ENCODE data around the gene NYAP2. TPM values are rescaled to one million over a fixed set of nuclear protein-coding genes. Genes with fewer than 3 reads are reported as not detected.

Gene NYAP2
- total RNA-seq, 2 experiments from 2014 or later = not detected

DNA sequence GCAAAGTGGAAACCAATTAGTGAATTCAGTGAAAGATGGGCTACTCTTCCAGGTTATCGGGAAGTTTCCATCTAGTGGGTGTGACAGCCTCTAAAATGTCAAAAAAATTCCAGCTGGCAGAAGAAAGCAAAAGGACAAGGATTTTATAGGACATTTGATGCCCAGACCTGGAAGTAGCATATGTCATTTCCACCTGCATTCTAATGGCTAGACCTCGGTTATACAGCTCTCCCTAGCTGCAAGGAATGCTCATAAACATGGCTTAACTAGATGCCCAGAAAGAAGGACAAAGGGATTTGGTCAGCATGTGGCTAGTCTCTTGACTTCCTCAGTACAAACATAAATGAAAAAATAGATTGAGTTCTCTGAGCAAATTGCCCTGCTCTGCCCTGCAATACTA lies 215.4 kb downstream of the NYAP2 start:
- CTCF ChIA-PET = no interaction called here
- no peak overlapping the region for H3K27ac Mint-ChIP-seq
- no peaks in the 10 kb centered on the region for H3K36me3 Mint-ChIP-seq (ENCODE audit: low read depth)
- no peaks in the 10 kb centered on the region for H3K9me3 Mint-ChIP-seq (ENCODE audit: insufficient read depth)
- H3K4me1 Mint-ChIP-seq (ENCODE audit: low read depth) = no peaks in the 10 kb centered on the region
- no peak overlapping the region for H3K4me3 Mint-ChIP-seq
- POLR2A ChIA-PET = no interaction called here
- H3K27me3 Mint-ChIP-seq (ENCODE audit: low read depth) = no peaks in the 10 kb centered on the region
- ATAC-seq = no peak
- no peak for DNase-seq

GRCh38 chr2:225615514-225615913 lies 216.0 kb downstream of the NYAP2 start:
- CTCF ChIA-PET = no interaction called here
- H3K4me3 Mint-ChIP-seq = no peak overlapping the region

GRCh38 chr2:225616372-225616771 lies 216.9 kb downstream of the NYAP2 start:
- Mint-ChIP-seq H3K36me3 (ENCODE audit: low read depth) (no peaks in the 10 kb centered on the region), H3K9me3 (ENCODE audit: insufficient read depth) (no peaks in the 10 kb centered on the region), H3K4me3 (no peak overlapping the region), H3K27ac (no peak overlapping the region), H3K27me3 (ENCODE audit: low read depth) (no peaks in the 10 kb centered on the region), H3K4me1 (ENCODE audit: low read depth) (no peaks in the 10 kb centered on the region)
- ChIA-PET POLR2A (no interaction called here), CTCF (no interaction called here)
- ATAC-seq = no peak
- DNase-seq = no peak

More at GRCh38 chr2:225615514-225615913, 216.0 kb downstream of the NYAP2 start:
- no peaks in the 10 kb centered on the region for H3K27me3 Mint-ChIP-seq (ENCODE audit: low read depth)
- no peak for DNase-seq
- POLR2A ChIA-PET = no interaction called here
- H3K27ac Mint-ChIP-seq = no peak overlapping the region
- H3K36me3 Mint-ChIP-seq (ENCODE audit: low read depth) = no peaks in the 10 kb centered on the region
- ATAC-seq = no peak
- H3K9me3 Mint-ChIP-seq (ENCODE audit: insufficient read depth) = no peaks in the 10 kb centered on the region
- no peaks in the 10 kb centered on the region for H3K4me1 Mint-ChIP-seq (ENCODE audit: low read depth)

DNA sequence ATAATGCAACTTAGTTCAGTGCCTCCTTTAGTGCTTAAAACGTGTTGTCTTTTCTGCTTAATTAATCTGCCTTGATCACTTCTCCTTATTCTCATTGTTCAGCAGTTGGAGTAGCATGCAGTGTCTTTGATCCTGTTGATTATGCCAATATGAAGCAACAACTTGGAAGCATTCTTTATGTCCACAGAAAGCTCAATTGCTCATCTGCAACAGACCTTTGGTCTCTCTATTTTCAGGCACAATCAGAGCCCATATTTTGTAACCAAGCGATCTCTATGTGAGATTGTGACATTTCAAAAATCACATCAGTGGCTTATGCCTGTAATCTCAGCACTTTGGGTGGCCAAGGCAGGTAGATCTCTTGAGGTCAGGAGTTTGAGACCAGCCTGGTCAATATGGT lies 217.3 kb downstream of the NYAP2 start:
- Mint-ChIP-seq H3K4me1 (ENCODE audit: low read depth) (no peaks in the 10 kb centered on the region), H3K4me3 (no peak overlapping the region), H3K27ac (no peak overlapping the region), H3K27me3 (ENCODE audit: low read depth) (no peaks in the 10 kb centered on the region), H3K9me3 (ENCODE audit: insufficient read depth) (no peaks in the 10 kb centered on the region), H3K36me3 (ENCODE audit: low read depth) (no peaks in the 10 kb centered on the region)
- ChIA-PET CTCF (no interaction called here), POLR2A (no interaction called here)
- ATAC-seq (no peak), DNase-seq (no peak)

- Mint-ChIP-seq H3K9me3 (ENCODE audit: insufficient read depth) (no peaks in the 10 kb centered on the region), H3K36me3 (ENCODE audit: low read depth) (no peaks in the 10 kb centered on the region), H3K27ac (no peak overlapping the region), H3K4me1 (ENCODE audit: low read depth) (no peaks in the 10 kb centered on the region), H3K4me3 (no peak overlapping the region), H3K27me3 (ENCODE audit: low read depth) (no peaks in the 10 kb centered on the region)
- POLR2A ChIA-PET = no interaction called here
- DNase-seq (no peak), ATAC-seq (no peak)
- CTCF ChIA-PET = no interaction called here
Observed at GRCh38 chr2:225620227-225620626, 220.7 kb downstream of the NYAP2 start.

DNA sequence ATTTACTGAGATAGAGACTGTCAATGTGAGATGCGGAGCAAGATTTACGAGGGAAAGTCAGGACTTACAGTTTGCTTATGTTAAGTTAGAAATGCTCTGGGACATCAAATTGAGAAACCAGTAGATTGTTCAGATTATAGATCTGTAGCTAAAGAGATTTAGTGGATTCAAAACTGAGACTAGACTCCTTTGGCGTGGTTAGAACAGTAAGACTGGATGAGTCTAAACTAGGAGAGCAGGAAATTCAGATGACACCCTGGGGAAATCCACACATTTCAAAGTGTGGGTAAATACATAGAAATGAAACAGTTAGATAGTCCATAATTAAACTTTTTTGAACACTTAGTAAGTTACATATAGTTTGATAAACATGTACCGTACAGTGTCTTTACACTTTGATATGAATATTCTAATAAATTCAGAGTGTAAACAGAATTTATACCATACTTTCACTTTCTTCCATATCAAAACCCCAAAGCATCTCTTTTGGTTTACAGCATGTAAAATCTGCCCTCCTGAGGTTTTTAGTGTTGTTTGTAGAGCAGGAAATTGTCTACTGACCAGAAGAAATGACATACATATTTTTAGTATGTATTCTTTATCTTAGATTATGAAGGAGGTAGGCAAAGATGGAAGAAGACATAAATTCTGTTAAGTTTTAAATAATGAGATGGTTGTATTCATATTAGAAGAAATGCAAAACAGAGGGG lies 231.5 kb downstream of the NYAP2 start:
- ATAC-seq (no peak), DNase-seq (no peak)
- H3K4me1 Mint-ChIP-seq (ENCODE audit: low read depth) = peaks cover 11% of the 10 kb centered on the region
- CTCF ChIA-PET = no interaction called here
- no peaks in the 10 kb centered on the region for H3K9me3 Mint-ChIP-seq (ENCODE audit: insufficient read depth)
- POLR2A ChIA-PET = no interaction called here
- H3K27ac Mint-ChIP-seq = no peak overlapping the region
- H3K36me3 Mint-ChIP-seq (ENCODE audit: low read depth) = no peaks in the 10 kb centered on the region
- peaks cover 7% of the 10 kb centered on the region for H3K27me3 Mint-ChIP-seq (ENCODE audit: low read depth)
- H3K4me3 Mint-ChIP-seq = no peak overlapping the region

GRCh38 chr2:225632351-225632750 lies 232.8 kb downstream of the NYAP2 start:
- ATAC-seq (no peak), DNase-seq (no peak)
- H3K4me1 Mint-ChIP-seq (ENCODE audit: low read depth) = peaks cover 11% of the 10 kb centered on the region
- ChIA-PET CTCF (no interaction called here), POLR2A (no interaction called here)
- no peaks in the 10 kb centered on the region for H3K9me3 Mint-ChIP-seq (ENCODE audit: insufficient read depth)
- peaks cover 11% of the 10 kb centered on the region for H3K27me3 Mint-ChIP-seq (ENCODE audit: low read depth)
- no peak overlapping the region for H3K4me3 Mint-ChIP-seq
- H3K27ac Mint-ChIP-seq = no peak overlapping the region
- no peaks in the 10 kb centered on the region for H3K36me3 Mint-ChIP-seq (ENCODE audit: low read depth)

GRCh38 chr2:225636558-225636957 lies 237.0 kb downstream of the NYAP2 start:
- Mint-ChIP-seq H3K27ac (no peak overlapping the region), H3K4me1 (ENCODE audit: low read depth) (no peaks in the 10 kb centered on the region), H3K27me3 (ENCODE audit: low read depth) (peaks cover 11% of the 10 kb centered on the region), H3K4me3 (no peak overlapping the region), H3K36me3 (ENCODE audit: low read depth) (no peaks in the 10 kb centered on the region), H3K9me3 (ENCODE audit: insufficient read depth) (no peaks in the 10 kb centered on the region)
- ChIA-PET POLR2A (no interaction called here), CTCF (no interaction called here)
- no peak for ATAC-seq
- DNase-seq = no peak

DNA sequence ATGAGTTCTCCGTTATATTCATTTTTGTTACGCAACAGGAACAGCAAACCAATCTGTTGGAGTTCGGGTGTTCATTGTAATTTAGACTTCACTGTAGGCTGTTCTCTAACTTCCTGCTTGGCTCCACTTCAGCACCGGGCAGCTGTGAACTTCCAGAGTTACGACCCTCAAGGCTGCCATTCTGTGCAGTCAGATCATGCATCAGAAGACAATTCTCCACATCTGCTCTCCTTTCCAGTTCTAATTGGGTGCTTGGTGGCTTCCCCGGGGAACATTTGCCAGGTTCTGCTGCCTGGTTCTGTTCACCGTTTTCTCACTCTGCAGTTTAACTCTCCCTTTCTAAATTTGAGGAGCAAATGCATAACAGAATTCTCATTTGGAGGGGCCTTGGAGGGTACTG lies 237.7 kb downstream of the NYAP2 start:
- DNase-seq (no peak), ATAC-seq (no peak)
- H3K27ac Mint-ChIP-seq = no peak overlapping the region
- CTCF ChIA-PET = no interaction called here
- H3K9me3 Mint-ChIP-seq (ENCODE audit: insufficient read depth) = no peaks in the 10 kb centered on the region
- H3K36me3 Mint-ChIP-seq (ENCODE audit: low read depth) = no peaks in the 10 kb centered on the region
- POLR2A ChIA-PET = no interaction called here
- peaks cover 11% of the 10 kb centered on the region for H3K27me3 Mint-ChIP-seq (ENCODE audit: low read depth)
- no peak overlapping the region for H3K4me3 Mint-ChIP-seq
- no peaks in the 10 kb centered on the region for H3K4me1 Mint-ChIP-seq (ENCODE audit: low read depth)

DNA sequence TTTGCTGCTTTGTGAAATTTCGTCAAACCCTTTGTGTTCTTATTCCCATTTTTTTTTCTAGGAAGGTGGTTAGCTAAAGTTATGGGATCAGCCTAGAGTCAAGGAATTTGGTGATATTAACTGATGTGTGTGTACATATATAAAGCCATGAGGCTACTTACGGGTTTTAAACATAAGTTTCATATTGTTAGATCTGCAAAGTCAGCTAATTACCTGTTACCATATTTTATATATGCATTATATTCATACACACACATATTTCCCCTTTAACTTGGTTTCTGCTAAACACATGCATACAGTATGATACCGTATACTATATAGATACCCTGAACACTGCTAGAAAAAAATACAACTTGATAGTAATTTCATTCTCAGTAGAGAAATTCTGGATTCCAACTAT lies 241.0 kb downstream of the NYAP2 start:
- no peaks in the 10 kb centered on the region for H3K36me3 Mint-ChIP-seq (ENCODE audit: low read depth)
- peaks cover 5% of the 10 kb centered on the region for H3K27me3 Mint-ChIP-seq (ENCODE audit: low read depth)
- ChIA-PET POLR2A (no interaction called here), CTCF (no interaction called here)
- no peaks in the 10 kb centered on the region for H3K9me3 Mint-ChIP-seq (ENCODE audit: insufficient read depth)
- no peak overlapping the region for H3K27ac Mint-ChIP-seq
- H3K4me1 Mint-ChIP-seq (ENCODE audit: low read depth) = no peaks in the 10 kb centered on the region
- ATAC-seq (no peak), DNase-seq (no peak)
- no peak overlapping the region for H3K4me3 Mint-ChIP-seq

- ATAC-seq (no peak), DNase-seq (no peak)
- no peaks in the 10 kb centered on the region for H3K36me3 Mint-ChIP-seq (ENCODE audit: low read depth)
- no peaks in the 10 kb centered on the region for H3K27me3 Mint-ChIP-seq (ENCODE audit: low read depth)
- ChIA-PET CTCF (no interaction called here), POLR2A (no interaction called here)
- H3K4me3 Mint-ChIP-seq = no peak overlapping the region
- H3K9me3 Mint-ChIP-seq (ENCODE audit: insufficient read depth) = no peaks in the 10 kb centered on the region
- H3K27ac Mint-ChIP-seq = no peak overlapping the region
- no peaks in the 10 kb centered on the region for H3K4me1 Mint-ChIP-seq (ENCODE audit: low read depth)
Observed at GRCh38 chr2:225649274-225649673, 249.8 kb downstream of the NYAP2 start.

DNA sequence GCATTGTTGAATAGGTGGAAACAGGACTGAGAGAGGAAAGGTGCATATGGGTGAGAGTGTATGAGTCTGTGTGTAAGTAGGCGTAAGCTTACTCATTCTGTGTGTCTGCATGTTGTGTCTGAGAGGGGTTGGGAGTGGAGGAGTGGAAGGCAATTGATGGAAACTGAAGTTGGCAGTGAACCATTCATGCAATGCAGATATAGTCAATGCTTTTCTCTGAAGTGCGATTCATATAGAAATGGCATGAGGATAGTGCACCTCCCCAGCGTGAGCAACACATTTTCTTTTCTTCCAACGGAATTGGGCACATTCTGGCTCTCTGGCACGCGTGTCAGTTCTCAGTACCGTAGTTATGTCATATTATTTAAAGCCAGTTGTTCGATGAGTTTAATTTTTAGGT lies 250.5 kb downstream of the NYAP2 start:
- ChIA-PET CTCF (interaction anchor here (1.0 to 1.7 kb wide), 2 partner anchors 10 to 15 kb away, joined by 4 to 7 read pairs; no protein-coding TSS in a partner anchor), POLR2A (no interaction called here)
- Mint-ChIP-seq H3K9me3 (ENCODE audit: insufficient read depth) (no peaks in the 10 kb centered on the region), H3K4me1 (ENCODE audit: low read depth) (no peaks in the 10 kb centered on the region), H3K27ac (no peak overlapping the region), H3K27me3 (ENCODE audit: low read depth) (peaks cover 2% of the 10 kb centered on the region), H3K4me3 (no peak overlapping the region), H3K36me3 (ENCODE audit: low read depth) (no peaks in the 10 kb centered on the region)
- no peak for ATAC-seq
- DNase-seq = no peak

Measured in activated CD8-positive, alpha-beta T cell treated with anti-CD3 and anti-CD28 coated beads, Interleukin-2, amount 10 ng/mL, durations not matched to agents 7 days and 5 days (primary cell).